Measurements from ENCODE around the gene BLOC1S1. TPM values are rescaled to one million over a fixed set of nuclear protein-coding genes. Genes with fewer than 3 reads are reported as not detected.
A peak's percentile ranks its signal among the peaks of the same experiment; 100 is the strongest.

BLOC1S1 gene
- total RNA-seq, 1 donor = 59.4 TPM

DNA sequence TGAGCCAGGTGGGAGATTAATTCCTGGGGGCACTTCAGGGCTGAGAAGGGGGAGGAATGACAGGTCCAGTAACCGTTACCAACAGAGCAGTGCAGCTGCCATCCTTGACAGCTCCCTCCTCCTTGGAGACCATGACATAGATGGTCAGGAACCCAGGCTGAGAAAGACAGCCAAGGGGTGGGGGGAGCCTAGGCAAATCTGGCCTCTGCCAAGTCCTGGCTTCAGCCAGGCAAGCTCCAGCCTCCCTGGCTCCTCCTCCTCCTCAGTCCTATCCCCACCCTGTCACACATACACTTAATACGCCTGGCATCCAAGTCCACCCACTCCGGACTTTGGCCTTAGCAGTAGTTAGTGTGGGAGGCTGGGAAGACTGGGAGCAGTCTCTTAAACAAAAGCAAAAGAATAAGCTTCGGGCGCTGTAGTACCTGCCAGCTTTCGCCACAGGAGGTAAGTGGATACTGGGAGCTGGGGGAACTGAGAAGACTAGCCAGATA is 4.3 kb downstream of the BLOC1S1 start, which contains the start of gene RDH5:
Gene RDH5 (plus strand): TSS at position 323 of the 494 bp plus-strand sequence. CDS start 792 bp downstream, outside the sequence.
- Histone ChIP-seq H3K36me3 (ENCODE audit: insufficient read depth, low read length) (peaks cover 22% of the 10 kb centered on the region), H3K4me3 (ENCODE audit: insufficient read depth, low read length) (peak within 1 kb of the TSS; percentile 63), H3K27ac (ENCODE audit: low read depth, low read length) (peak within 1 kb of the TSS; percentile 82), H4K20me1 (ENCODE audit: insufficient read depth, low read length) (peaks cover 24% of the 10 kb centered on the region), H3K4me2 (ENCODE audit: insufficient read depth, low read length) (peak within 1 kb of the TSS; percentile 83), H3K79me2 (ENCODE audit: insufficient read depth, low read length) (peaks cover 17% of the 10 kb centered on the region), H3K27me3 (ENCODE audit: insufficient read depth, low read length) (no peaks in the 10 kb centered on the region), H2AFZ (ENCODE audit: low read length) (no peak within 1 kb of the TSS), H3K9me3 (ENCODE audit: low read depth, low read length) (no peaks in the 10 kb centered on the region), H3K4me1 (ENCODE audit: insufficient read depth, low read length) (peaks cover 76% of the 10 kb centered on the region)
- peak; percentile 98 for DNase-seq (ENCODE audit: insufficient read length, low spot score, missing footprints)
- TF ChIP-seq, protein P1, sequence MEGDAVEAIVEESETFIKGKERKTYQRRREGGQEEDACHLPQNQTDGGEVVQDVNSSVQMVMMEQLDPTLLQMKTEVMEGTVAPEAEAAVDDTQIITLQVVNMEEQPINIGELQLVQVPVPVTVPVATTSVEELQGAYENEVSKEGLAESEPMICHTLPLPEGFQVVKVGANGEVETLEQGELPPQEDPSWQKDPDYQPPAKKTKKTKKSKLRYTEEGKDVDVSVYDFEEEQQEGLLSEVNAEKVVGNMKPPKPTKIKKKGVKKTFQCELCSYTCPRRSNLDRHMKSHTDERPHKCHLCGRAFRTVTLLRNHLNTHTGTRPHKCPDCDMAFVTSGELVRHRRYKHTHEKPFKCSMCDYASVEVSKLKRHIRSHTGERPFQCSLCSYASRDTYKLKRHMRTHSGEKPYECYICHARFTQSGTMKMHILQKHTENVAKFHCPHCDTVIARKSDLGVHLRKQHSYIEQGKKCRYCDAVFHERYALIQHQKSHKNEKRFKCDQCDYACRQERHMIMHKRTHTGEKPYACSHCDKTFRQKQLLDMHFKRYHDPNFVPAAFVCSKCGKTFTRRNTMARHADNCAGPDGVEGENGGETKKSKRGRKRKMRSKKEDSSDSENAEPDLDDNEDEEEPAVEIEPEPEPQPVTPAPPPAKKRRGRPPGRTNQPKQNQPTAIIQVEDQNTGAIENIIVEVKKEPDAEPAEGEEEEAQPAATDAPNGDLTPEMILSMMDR (IDR thresholded peaks at IDR 0.05; ENCODE audit: extremely low read depth, low read depth, low read length) = no peak

DNA sequence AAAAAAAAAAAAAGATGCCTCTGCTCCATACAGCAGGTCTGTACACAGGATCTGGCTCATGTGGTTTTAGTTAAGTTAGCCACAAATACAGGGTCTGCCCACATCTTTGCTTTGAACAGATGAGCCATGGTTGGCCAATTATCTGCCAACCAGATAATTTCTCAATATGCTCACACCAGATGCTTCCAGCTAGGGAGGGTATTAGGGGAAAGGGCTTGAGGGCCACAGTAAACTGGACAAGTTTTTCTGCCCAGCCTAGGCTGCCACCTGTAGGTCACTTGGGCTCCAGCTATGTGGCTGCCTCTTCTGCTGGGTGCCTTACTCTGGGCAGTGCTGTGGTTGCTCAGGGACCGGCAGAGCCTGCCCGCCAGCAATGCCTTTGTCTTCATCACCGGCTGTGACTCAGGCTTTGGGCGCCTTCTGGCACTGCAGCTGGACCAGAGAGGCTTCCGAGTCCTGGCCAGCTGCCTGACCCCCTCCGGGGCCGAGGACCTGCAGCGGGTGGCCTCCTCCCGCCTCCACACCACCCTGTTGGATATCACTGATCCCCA is 5.1 kb downstream of the BLOC1S1 start:
- peaks cover 26% of the 10 kb centered on the region for H3K79me2 ChIP-seq (ENCODE audit: insufficient read depth, low read length)
- TF ChIP-seq, protein P1 (IDR thresholded peaks at IDR 0.05; ENCODE audit: extremely low read depth, low read depth, low read length) = peak; percentile 78
- peak overlapping the region; percentile 65 for H3K27ac ChIP-seq (ENCODE audit: low read depth, low read length)
- H4K20me1 ChIP-seq (ENCODE audit: insufficient read depth, low read length) = peaks cover 33% of the 10 kb centered on the region
- no peaks in the 10 kb centered on the region for H3K27me3 ChIP-seq (ENCODE audit: insufficient read depth, low read length)
- peak overlapping the region; percentile 63 for H3K4me3 ChIP-seq (ENCODE audit: insufficient read depth, low read length)
- no peaks in the 10 kb centered on the region for H3K9me3 ChIP-seq (ENCODE audit: low read depth, low read length)
- DNase-seq (ENCODE audit: insufficient read length, low spot score, missing footprints) = peak; percentile 94
- peaks cover 77% of the 10 kb centered on the region for H3K4me1 ChIP-seq (ENCODE audit: insufficient read depth, low read length)
- peak overlapping the region; percentile 78 for H3K4me2 ChIP-seq (ENCODE audit: insufficient read depth, low read length)
- peaks cover 30% of the 10 kb centered on the region for H3K36me3 ChIP-seq (ENCODE audit: insufficient read depth, low read length)
- no peak overlapping the region for H2AFZ ChIP-seq (ENCODE audit: low read length)

DNA sequence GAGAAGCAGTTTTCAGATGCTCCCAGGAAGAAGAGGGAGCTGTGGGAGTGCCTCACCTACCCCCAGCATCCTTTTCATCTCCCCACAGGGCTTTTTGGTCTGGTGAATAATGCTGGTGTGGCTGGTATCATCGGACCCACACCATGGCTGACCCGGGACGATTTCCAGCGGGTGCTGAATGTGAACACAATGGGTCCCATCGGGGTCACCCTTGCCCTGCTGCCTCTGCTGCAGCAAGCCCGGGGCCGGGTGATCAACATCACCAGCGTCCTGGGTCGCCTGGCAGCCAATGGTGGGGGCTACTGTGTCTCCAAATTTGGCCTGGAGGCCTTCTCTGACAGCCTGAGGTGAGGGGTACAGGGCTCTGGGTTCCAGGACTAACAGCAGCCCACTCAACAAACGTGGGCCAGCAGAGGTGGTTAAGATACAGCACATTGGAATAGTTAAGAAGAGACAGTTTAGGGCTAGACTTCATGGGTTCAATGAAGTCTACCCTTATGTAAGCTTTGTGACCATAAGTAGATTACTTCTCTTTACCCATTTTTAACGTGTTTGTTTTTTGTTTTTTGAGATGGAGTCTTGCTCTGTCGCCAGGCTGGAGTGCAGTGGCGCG is 5.9 kb downstream of the BLOC1S1 start:
- Histone ChIP-seq H3K27me3 (ENCODE audit: insufficient read depth, low read length) (no peaks in the 10 kb centered on the region), H3K9me3 (ENCODE audit: low read depth, low read length) (no peaks in the 10 kb centered on the region), H3K36me3 (ENCODE audit: insufficient read depth, low read length) (peaks cover 38% of the 10 kb centered on the region), H3K4me2 (ENCODE audit: insufficient read depth, low read length) (peak overlapping the region; percentile 78), H3K4me3 (ENCODE audit: insufficient read depth, low read length) (peak overlapping the region; percentile 61), H3K79me2 (ENCODE audit: insufficient read depth, low read length) (peaks cover 33% of the 10 kb centered on the region), H4K20me1 (ENCODE audit: insufficient read depth, low read length) (peaks cover 38% of the 10 kb centered on the region), H3K4me1 (ENCODE audit: insufficient read depth, low read length) (peaks cover 82% of the 10 kb centered on the region), H2AFZ (ENCODE audit: low read length) (no peak overlapping the region), H3K27ac (ENCODE audit: low read depth, low read length) (peak overlapping the region; percentile 65)
- TF ChIP-seq, protein P1 (IDR thresholded peaks at IDR 0.05; ENCODE audit: extremely low read depth, low read depth, low read length) = no peak
- peak; percentile 66 for DNase-seq (ENCODE audit: insufficient read length, low spot score, missing footprints)

DNA sequence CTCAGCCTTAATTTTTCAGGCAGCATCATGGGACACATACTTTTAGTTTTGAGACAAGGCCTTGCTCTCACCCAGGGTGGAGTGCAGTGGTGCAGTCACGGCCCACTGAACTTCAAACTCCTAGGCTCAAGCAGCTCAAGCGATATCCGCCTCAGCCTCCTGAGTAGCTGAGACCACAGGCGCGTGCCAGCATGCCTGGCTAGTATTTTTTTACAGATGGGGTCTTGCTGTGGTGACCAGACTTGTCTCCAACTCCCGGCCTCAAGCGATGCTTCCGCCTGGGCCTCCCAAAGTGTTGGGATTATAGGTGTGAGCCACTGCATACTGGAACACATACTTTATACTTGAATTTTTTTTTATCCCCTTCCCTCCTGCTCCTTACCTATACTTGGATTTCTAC is 7.1 kb downstream of the BLOC1S1 start:
- Histone ChIP-seq H4K20me1 (ENCODE audit: insufficient read depth, low read length) (peaks cover 51% of the 10 kb centered on the region), H3K4me1 (ENCODE audit: insufficient read depth, low read length) (peaks cover 79% of the 10 kb centered on the region), H2AFZ (ENCODE audit: low read length) (no peak overlapping the region), H3K4me3 (ENCODE audit: insufficient read depth, low read length) (no peak overlapping the region), H3K36me3 (ENCODE audit: insufficient read depth, low read length) (peaks cover 47% of the 10 kb centered on the region), H3K27ac (ENCODE audit: low read depth, low read length) (no peak overlapping the region), H3K4me2 (ENCODE audit: insufficient read depth, low read length) (no peak overlapping the region), H3K9me3 (ENCODE audit: low read depth, low read length) (no peaks in the 10 kb centered on the region), H3K27me3 (ENCODE audit: insufficient read depth, low read length) (no peaks in the 10 kb centered on the region), H3K79me2 (ENCODE audit: insufficient read depth, low read length) (peaks cover 45% of the 10 kb centered on the region)
- DNase-seq (ENCODE audit: insufficient read length, low spot score, missing footprints) = no peak
- TF ChIP-seq, protein P1 (IDR thresholded peaks at IDR 0.05; ENCODE audit: extremely low read depth, low read depth, low read length) = no peak

Data from osteoblast (primary cell).